HepG2 (cell line): ENCODE data around the gene RUSF1. TPM values are rescaled to one million over a fixed set of nuclear protein-coding genes. Genes with fewer than 3 reads are reported as not detected.

Experiments used
- AHR ChIP-seq: IDR thresholded peaks from 2 replicates; pipeline ENCODE4 v1.6.1; 2018; ENCODE audit warnings: missing genetic modification reagents, missing compliant biosample characterization
- CHCHD3 ChIP-seq: sonication (generic); formaldehyde crosslinking; IDR thresholded peaks from 2 replicates; pipeline ENCODE4 v1.8.0; 2022; ENCODE audit warnings: mild to moderate bottlenecking, missing genetic modification reagents, moderate library complexity
- LCORL ChIP-seq, 2 experiments: fragments of 450-650 bp in 1 of 2; sonication (generic) in 1 of 2; formaldehyde crosslinking in 1 of 2; IDR thresholded peaks; 2 replicates each; pipeline versions ENCODE4 v1.5.0 to v1.6.1; 2017 to 2020; ENCODE audit warnings: antibody characterized with exemption in 1 of 2, missing genetic modification reagents in 1 of 2
- NFAT5 ChIP-seq: sonication (generic); formaldehyde crosslinking; IDR thresholded peaks from 2 replicates; pipeline ENCODE4 v1.4.0; 2020; ENCODE audit warnings: missing genetic modification reagents
- NFATC3 ChIP-seq: sonication (generic); formaldehyde crosslinking; IDR thresholded peaks from 2 replicates; pipeline ENCODE4 v1.5.1; 2020; ENCODE audit warnings: mild to moderate bottlenecking, missing genetic modification reagents
- RFX5 ChIP-seq: IDR thresholded peaks from 2 replicates; pipeline ENCODE4 v1.6.1; 2011; ENCODE audit warnings: low read depth, low read length, improper control_type of control experiment
- SIN3A ChIP-seq: IDR thresholded peaks from 2 replicates; pipeline ENCODE4 v1.6.1; 2011; ENCODE audit warnings: low read depth, mild to moderate bottlenecking, control low read depth, low read length, borderline replicate concordance
- SIX1 ChIP-seq: sonication (generic); formaldehyde crosslinking; IDR thresholded peaks from 2 replicates; pipeline ENCODE4 v1.4.0; 2020; ENCODE audit warnings: missing genetic modification reagents, borderline replicate concordance
- TBX3 ChIP-seq: fragments of 450-650 bp; IDR thresholded peaks from 2 replicates; pipeline ENCODE4 v1.6.1; 2017; ENCODE audit warnings: antibody characterized with exemption, mild to moderate bottlenecking, inconsistent platforms, borderline replicate concordance
- ZBTB1 ChIP-seq: sonication (generic); formaldehyde crosslinking; IDR thresholded peaks from 2 replicates; pipeline ENCODE4 v1.4.0; 2020; ENCODE audit warnings: missing genetic modification reagents, borderline replicate concordance
- ZBTB42 ChIP-seq: sonication (generic); formaldehyde crosslinking; IDR thresholded peaks from 2 replicates; pipeline ENCODE4 v1.5.0; 2020; ENCODE audit warnings: mild to moderate bottlenecking, missing genetic modification reagents
- ZFY ChIP-seq: sonication (generic); formaldehyde crosslinking; IDR thresholded peaks from 2 replicates; pipeline ENCODE4 v1.4.0; 2020; ENCODE audit warnings: missing genetic modification reagents
- ZNF292 ChIP-seq: sonication (generic); formaldehyde crosslinking; IDR thresholded peaks from 2 replicates; pipeline ENCODE4 v1.8.1; 2022; ENCODE audit warnings: mild to moderate bottlenecking, low read depth, missing genetic modification reagents, borderline replicate concordance
- ZNF446 ChIP-seq: sonication (generic); formaldehyde crosslinking; IDR thresholded peaks from 2 replicates; pipeline ENCODE4 v1.5.0; 2020; ENCODE audit warnings: mild to moderate bottlenecking, missing genetic modification reagents
- ZNF550 ChIP-seq: sonication (generic); formaldehyde crosslinking; IDR thresholded peaks from 2 replicates; pipeline ENCODE4 v1.4.0; 2020; ENCODE audit warnings: mild to moderate bottlenecking, missing genetic modification reagents, borderline replicate concordance
- ZNF570 ChIP-seq: sonication (generic); formaldehyde crosslinking; IDR thresholded peaks from 2 replicates; pipeline ENCODE4 v1.4.0; 2020; ENCODE audit warnings: mild to moderate bottlenecking, missing genetic modification reagents, borderline replicate concordance
- ZNF737 ChIP-seq: sonication (generic); formaldehyde crosslinking; IDR thresholded peaks from 2 replicates; pipeline ENCODE4 v1.5.0; 2020; ENCODE audit warnings: missing genetic modification reagents, mild to moderate bottlenecking, borderline replicate concordance
- polyA plus RNA-seq, 8 experiments: library from polyadenylated mRNA; depleted of rRNA in 3 of 8; stranded (reverse) in 7 of 8; unstranded in 1 of 8; fragments of >200 nt; fragmentation: Illumina TruSeq in 4 of 8; extraction: Trizol in 4 of 8; gene quantifications; 2 replicates each; pipeline versions ENCODE4 v1.2.1 to v1.2.3, GENCODE V29; 2011 to 2016; ENCODE audit warnings: low read depth in 4 of 8, missing spikeins in 1 of 8, mixed read lengths in 1 of 8; ENCODE audit not compliant: insufficient read depth in 1 of 8
- total RNA-seq, 5 experiments: library from RNA; depleted of rRNA; stranded (reverse); fragments of >200 nt; fragmentation: Illumina TruSeq; extraction: Trizol; gene quantifications; 2 replicates each; pipeline ENCODE4 v1.2.3, GENCODE V29; 2016; ENCODE audit warnings: low read depth in 1 of 5
- TF ChIP-seq, protein P1 (sequence below): IDR thresholded peaks from 2 replicates; pipeline ENCODE4 v1.6.1; 2016
- TF ChIP-seq, protein P2 (sequence below): IDR thresholded peaks from 2 replicates; pipeline ENCODE4 v1.6.1; 2012; ENCODE audit warnings: inconsistent platforms
- TF ChIP-seq, protein P3 (sequence below): sonication (generic); formaldehyde crosslinking; IDR thresholded peaks from 2 replicates; pipeline ENCODE4 v1.8.0; 2022; ENCODE audit warnings: missing genetic modification reagents, mild to moderate bottlenecking, inconsistent platforms, borderline replicate concordance

The RUSF1 gene
- total and polyA plus RNA-seq, 2 of the 13 experiments (the other 11 are each of a cell fraction or from before 2014, with no cell fraction given): 40.8 to 50.2 TPM

DNA sequence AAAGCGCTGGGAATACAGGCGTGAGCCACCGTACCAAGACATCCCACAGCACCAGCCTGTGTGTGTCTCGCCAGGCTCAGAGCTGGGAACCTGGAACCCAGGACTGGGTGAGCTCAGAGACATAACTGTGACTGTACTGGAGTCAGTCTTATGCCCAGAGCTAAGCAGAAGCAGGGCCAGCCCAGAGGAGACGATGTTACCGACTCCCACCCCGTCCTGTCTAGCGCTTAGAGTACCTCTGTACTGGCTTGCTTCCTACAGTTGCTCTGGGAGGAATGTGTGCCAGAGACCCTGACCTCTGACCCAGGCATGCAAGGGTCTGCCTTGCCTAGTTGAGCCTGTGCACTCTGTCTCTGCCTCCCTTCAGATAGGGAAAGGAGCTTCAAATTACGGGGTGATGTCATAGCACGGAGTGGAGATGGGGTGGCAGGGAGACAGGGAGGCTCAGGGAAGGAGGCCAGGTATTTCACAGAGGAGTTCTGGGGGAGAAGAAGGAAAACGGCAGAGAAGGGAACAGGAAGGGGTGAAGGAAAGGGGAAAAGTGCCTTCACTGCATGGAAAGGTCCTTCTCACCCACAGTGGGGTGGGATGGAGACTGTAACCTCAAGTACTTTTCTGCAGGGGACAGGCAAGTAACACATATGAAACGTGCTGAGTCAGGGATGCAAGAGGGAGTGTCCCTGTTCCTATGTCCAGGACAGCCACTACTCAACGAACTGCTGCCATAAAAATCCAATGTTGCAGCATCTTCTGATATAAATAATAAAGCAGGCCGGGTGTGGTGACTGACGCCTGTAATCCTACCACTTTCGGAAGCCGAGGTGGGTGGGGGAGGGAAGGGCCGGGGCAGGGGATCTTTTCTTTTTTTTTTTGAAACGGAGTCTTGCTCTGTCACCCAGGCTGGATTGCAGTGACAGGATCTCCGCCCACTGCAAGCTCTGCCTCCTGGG, 54.7 kb downstream of the RUSF1 start (continued):
- TF ChIP-seq ZNF550 (CRISPR knock-in tag): no peak
- no peak for TF ChIP-seq NFAT5
- peak; percentile 55; the same call in 1 of the 2 replicates for TF ChIP-seq SIX1 (CRISPR knock-in tag)
- TF ChIP-seq, protein P1, sequence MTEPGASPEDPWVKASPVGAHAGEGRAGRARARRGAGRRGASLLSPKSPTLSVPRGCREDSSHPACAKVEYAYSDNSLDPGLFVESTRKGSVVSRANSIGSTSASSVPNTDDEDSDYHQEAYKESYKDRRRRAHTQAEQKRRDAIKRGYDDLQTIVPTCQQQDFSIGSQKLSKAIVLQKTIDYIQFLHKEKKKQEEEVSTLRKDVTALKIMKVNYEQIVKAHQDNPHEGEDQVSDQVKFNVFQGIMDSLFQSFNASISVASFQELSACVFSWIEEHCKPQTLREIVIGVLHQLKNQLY (CRISPR knock-in tag): peak; percentile 29; the same call in 1 of the 2 replicates
- 0 out of 2 replicates have a peak, but pooled peaks have one; percentile 17 for TF ChIP-seq ZBTB42
- TF ChIP-seq TBX3: no peak
- no peak for TF ChIP-seq ZNF570 (CRISPR knock-in tag)
- TF ChIP-seq ZNF737: no peak
- no peak for TF ChIP-seq CHCHD3
- no peak for TF ChIP-seq ZNF446 (CRISPR knock-in tag)
- no peak for TF ChIP-seq RFX5
- TF ChIP-seq ZBTB1 (CRISPR knock-in tag): no peak
- TF ChIP-seq, protein P2, sequence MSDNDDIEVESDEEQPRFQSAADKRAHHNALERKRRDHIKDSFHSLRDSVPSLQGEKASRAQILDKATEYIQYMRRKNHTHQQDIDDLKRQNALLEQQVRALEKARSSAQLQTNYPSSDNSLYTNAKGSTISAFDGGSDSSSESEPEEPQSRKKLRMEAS: no peak
- peak; percentile 74 for TF ChIP-seq AHR
- TF ChIP-seq NFATC3 (CRISPR knock-in tag): no peak
- TF ChIP-seq ZFY (CRISPR knock-in tag): no peak; the same call in 1 of the 2 replicates
- TF ChIP-seq, protein P3, sequence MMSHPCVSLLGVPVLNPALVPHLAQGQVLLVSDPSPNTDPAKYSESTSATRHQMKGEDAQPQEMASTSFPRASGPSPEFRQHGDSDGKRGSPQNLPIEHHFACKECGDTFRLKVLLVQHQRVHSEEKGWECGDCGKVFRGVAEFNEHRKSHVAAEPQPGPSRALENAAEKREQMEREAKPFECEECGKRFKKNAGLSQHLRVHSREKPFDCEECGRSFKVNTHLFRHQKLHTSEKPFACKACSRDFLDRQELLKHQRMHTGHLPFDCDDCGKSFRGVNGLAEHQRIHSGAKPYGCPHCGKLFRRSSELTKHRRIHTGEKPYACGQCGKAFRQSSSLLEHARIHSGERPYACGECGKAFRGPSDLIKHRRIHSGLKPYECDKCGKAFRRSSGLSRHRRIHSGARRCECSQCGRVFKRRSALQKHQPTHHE: no peak
- TF ChIP-seq LCORL (IDR thresholded peaks at IDR 0.05): no peak
- TF ChIP-seq LCORL (CRISPR knock-in tag; IDR thresholded peaks at IDR 0.05): peak; percentile 65; the same call in 1 of the 2 replicates
- TF ChIP-seq ZNF292 (CRISPR knock-in tag): peak; percentile 79; the same call in 1 of the 2 replicates
- TF ChIP-seq SIN3A: 0 out of 2 replicates have a peak, but pooled peaks have one; percentile 30
